GM12864 (cell line): ENCODE results near the gene TSHR.

Source experiments
- DNase-seq: peaks from one replicate; pipeline ENCODE4 v3.0.0-alpha.2; 2011; ENCODE audit warnings: low read depth
- H3K4me3 ChIP-seq: 2 replicates; pipeline ENCODE4 v1.5.1; 2011; ENCODE audit warnings: mild to moderate bottlenecking, low read depth, low read length, control low read depth
- CTCF ChIP-seq: IDR thresholded peaks from 2 replicates; pipeline ENCODE4 v1.5.1; 2011; ENCODE audit warnings: low read depth, mild to moderate bottlenecking, moderate library complexity, low read length, control low read depth, inconsistent platforms; ENCODE audit errors: missing control alignments

Gene TSHR

GRCh38 chr14:81087230-81087629 is 131.8 kb downstream of the TSHR start:
- H3K4me3 ChIP-seq, result no peak overlapping the region
- no peak for DNase-seq
- no peak for TF ChIP-seq CTCF

- no peak overlapping the region for H3K4me3 ChIP-seq
- no peak for DNase-seq
- TF ChIP-seq CTCF, result no peak
Observed at GRCh38 chr14:81091139-81091538, 135.7 kb downstream of the TSHR start.

- no peak overlapping the region for H3K4me3 ChIP-seq
- no peak for DNase-seq
- TF ChIP-seq CTCF, result no peak
Observed at GRCh38 chr14:81091660-81092059, 136.2 kb downstream of the TSHR start.

- TF ChIP-seq CTCF, result no peak
- no peak overlapping the region for H3K4me3 ChIP-seq
- no peak for DNase-seq
Observed at GRCh38 chr14:81093651-81094050, 138.2 kb downstream of the TSHR start.

GRCh38 chr14:81095539-81095938 is 140.1 kb downstream of the TSHR start:
- no peak for DNase-seq
- no peak for TF ChIP-seq CTCF
- H3K4me3 ChIP-seq, result no peak overlapping the region

GRCh38 chr14:81096656-81097055 is 141.2 kb downstream of the TSHR start:
- no peak overlapping the region for H3K4me3 ChIP-seq
- DNase-seq, result no peak
- no peak for TF ChIP-seq CTCF

DNA sequence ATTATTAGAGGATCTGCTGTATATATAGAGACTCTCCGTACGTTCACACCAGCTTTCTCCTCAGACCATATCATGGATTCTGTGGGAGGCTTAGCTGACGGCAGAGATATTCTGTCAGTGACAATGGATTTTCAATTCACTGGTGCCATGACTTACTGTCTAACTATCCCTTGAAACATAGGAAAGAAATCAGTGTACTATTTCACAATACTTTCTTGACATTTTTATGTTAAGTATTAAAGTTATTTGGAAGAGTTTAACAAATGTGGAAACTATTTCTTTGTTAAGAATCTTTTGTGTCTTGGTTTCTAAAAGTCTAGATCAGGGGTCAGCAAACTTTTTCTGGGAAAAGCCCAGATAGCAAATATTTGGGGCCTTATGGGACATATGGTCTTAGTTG is 146.8 kb downstream of the TSHR start:
- no peak for TF ChIP-seq CTCF
- DNase-seq, result no peak
- no peak overlapping the region for H3K4me3 ChIP-seq
